Left lung (tissue), 10 donors: ENCODE results near the gene MYO18B. TPM values are rescaled to one million over a fixed set of nuclear protein-coding genes. Genes with fewer than 3 reads are reported as not detected.

Experiments used
- ATAC-seq: fragments of 200-7000 bp; cut with Tn5 transposase; one replicate; pipeline ENCODE4 v1.9.1; 2020; ENCODE audit warnings: moderate library complexity
- DNase-seq, 4 donors: peaks; one replicate each; pipeline ENCODE4 v3.0.0-alpha.2; 2013 to 2020
- H3K27ac ChIP-seq, 2 donors: fragments of 200-600 bp; sonication (generic) in 1 of 2; one replicate each; pipeline versions ENCODE4 v1.5.0 to v1.8.0; 2020 to 2021
- H3K27me3 ChIP-seq, 2 donors: fragments of 200-600 bp; sonication (generic) in 1 of 2; one replicate each; pipeline versions ENCODE4 v1.5.0 to v1.8.0; 2020 to 2021
- H3K36me3 ChIP-seq, 2 donors: fragments of 200-600 bp; sonication (generic) in 1 of 2; one replicate each; pipeline versions ENCODE4 v1.5.0 to v1.8.0; 2020 to 2021
- H3K4me1 ChIP-seq, 2 donors: fragments of 200-600 bp; one replicate each; pipeline ENCODE4 v1.8.0; 2021
- H3K4me3 ChIP-seq, 2 donors: fragments of 200-600 bp; sonication (generic) in 1 of 2; one replicate each; pipeline versions ENCODE4 v1.5.0 to v1.8.0; 2020 to 2021; ENCODE audit warnings: mild to moderate bottlenecking in 1 of 2
- H3K9me3 ChIP-seq, 2 donors: fragments of 200-600 bp; sonication (generic) in 1 of 2; one replicate each; pipeline versions ENCODE4 v1.5.0 to v1.8.0; 2020 to 2021
- intact Hi-C, 2 donors: fragments of 100-400 bp; cut with DNase I; formaldehyde crosslinking; loops; one replicate each; pipeline versions ENCODE4 v1.11.2 to v1.14.2; 2022
- polyA plus RNA-seq, 6 donors: library from polyadenylated mRNA; unstranded; fragments of 120-200 nt; gene quantifications; one replicate each; pipeline ENCODE4 v1.2.1, GENCODE V29; 2013; ENCODE audit not compliant: insufficient read length in 6 of 6
- total RNA-seq, 2 donors: library from RNA; stranded (reverse); fragmentation: NEBNext Ultra II Directional; extraction: Animal tissue kit (Norgen Biotek cat#: 25700); gene quantifications; one replicate each; pipeline ENCODE4 v1.2.1, GENCODE V29; 2021
- TF ChIP-seq, protein P1 (sequence below), 2 donors: fragments of 200-600 bp; sonication (generic) in 1 of 2; IDR thresholded peaks; one replicate each; pipeline versions ENCODE4 v1.5.0 to v1.8.0; 2021; ENCODE audit warnings: antibody characterized with exemption in 2 of 2
- donor health status: DM: no; HTN: yes; CAD: no.
- donor health status: DM: no; HTN: no; CAD: no.

MYO18B gene
- total and polyA plus RNA-seq, 8 donors, result 0.06 to 0.37 (median 0.15) TPM

DNA sequence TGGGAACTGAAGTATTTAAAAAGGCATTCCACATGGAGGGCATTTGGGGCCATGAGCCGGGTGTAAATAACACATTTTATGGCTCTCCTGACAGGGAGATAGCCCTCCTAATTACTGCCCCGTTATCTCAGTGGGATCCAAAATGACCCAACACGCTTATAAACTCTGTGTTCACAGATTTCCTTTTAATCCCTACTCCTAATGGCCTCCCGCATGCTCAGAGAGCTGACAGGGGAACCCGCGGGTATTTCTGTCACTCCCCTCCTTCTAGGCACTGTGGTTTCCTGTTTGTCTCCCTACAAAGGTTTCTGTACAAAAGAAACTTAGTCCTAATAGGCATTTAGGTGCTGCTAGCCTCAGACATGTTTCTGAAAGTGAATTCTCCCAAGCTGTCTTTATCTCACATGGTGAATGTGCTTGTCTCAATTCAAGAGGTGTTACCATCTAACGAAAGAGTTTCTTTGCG lies 224.5 kb downstream of the MYO18B start:
- DNase-seq, result no peak
- intact Hi-C loops, result no loop called here

DNA sequence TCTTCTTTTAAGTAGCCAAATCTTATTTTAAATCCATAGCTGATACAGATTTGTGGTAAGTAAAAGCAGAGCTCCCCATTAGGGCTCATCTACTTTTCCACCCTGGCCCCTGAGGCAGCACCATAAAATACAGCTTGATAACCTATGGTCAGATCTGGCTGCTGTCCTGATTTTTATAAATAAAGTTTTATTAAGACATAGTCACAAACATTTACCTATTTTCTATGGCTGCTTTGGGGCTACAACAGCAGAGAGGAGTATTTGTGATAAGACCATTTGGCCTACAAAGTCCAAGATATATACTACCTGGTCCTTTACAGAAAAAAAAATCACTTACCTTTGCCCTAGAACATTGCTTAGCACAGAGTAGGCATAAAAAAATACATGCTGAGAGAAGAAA lies 227.3 kb downstream of the MYO18B start:
- H3K9me3 ChIP-seq, result no peaks in the 10 kb centered on the region
- ATAC-seq, result no peak
- H3K4me1 ChIP-seq, result no peaks in the 10 kb centered on the region
- no peak overlapping the region for H3K4me3 ChIP-seq
- H3K27me3 ChIP-seq, result peaks cover 0 to 74% of the 10 kb centered on the region in 2 donors
- DNase-seq, result no peak
- TF ChIP-seq, protein P1, sequence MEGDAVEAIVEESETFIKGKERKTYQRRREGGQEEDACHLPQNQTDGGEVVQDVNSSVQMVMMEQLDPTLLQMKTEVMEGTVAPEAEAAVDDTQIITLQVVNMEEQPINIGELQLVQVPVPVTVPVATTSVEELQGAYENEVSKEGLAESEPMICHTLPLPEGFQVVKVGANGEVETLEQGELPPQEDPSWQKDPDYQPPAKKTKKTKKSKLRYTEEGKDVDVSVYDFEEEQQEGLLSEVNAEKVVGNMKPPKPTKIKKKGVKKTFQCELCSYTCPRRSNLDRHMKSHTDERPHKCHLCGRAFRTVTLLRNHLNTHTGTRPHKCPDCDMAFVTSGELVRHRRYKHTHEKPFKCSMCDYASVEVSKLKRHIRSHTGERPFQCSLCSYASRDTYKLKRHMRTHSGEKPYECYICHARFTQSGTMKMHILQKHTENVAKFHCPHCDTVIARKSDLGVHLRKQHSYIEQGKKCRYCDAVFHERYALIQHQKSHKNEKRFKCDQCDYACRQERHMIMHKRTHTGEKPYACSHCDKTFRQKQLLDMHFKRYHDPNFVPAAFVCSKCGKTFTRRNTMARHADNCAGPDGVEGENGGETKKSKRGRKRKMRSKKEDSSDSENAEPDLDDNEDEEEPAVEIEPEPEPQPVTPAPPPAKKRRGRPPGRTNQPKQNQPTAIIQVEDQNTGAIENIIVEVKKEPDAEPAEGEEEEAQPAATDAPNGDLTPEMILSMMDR (IDR thresholded peaks at IDR 0.05), result no peak
- intact Hi-C loops, result no loop called here
- H3K36me3 ChIP-seq, result no peaks in the 10 kb centered on the region
- H3K27ac ChIP-seq, result no peak overlapping the region

More for the DNA sequence above, 224.5 kb downstream of the MYO18B start:
- no peaks in the 10 kb centered on the region for H3K4me1 ChIP-seq
- H3K27ac ChIP-seq, result no peak overlapping the region
- no peaks in the 10 kb centered on the region for H3K36me3 ChIP-seq
- TF ChIP-seq, protein P1 (IDR thresholded peaks at IDR 0.05), result no peak
- H3K9me3 ChIP-seq, result no peaks in the 10 kb centered on the region
- no peak for ATAC-seq
- no peak overlapping the region for H3K4me3 ChIP-seq
- H3K27me3 ChIP-seq, result peaks cover 0 to 62% of the 10 kb centered on the region in 2 donors

DNA sequence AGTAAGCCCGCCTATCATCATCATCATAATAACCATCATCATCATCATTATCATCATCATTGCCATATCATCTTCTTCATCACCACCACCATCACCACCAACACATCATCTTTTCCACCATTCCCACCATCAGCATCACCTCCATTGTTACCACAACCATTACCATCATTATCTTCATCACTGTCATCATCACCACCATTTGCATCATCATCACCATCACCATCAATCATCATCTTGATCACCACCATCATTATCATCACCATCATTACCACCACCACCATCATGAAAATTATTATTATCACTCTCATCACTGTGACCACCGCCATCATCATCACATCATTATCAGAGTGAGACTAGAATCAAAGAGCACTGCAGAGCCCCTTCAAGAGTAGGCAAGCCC lies 227.9 kb downstream of the MYO18B start:
- H3K4me3 ChIP-seq, result no peak overlapping the region
- DNase-seq (no peak), ATAC-seq (no peak)
- no peaks in the 10 kb centered on the region for H3K36me3 ChIP-seq
- no peaks in the 10 kb centered on the region for H3K9me3 ChIP-seq
- TF ChIP-seq, protein P1 (IDR thresholded peaks at IDR 0.05), result no peak
- intact Hi-C loops, result no loop called here
- peaks cover 0 to 69% of the 10 kb centered on the region in 2 donors for H3K27me3 ChIP-seq
- no peak overlapping the region for H3K27ac ChIP-seq
- no peaks in the 10 kb centered on the region for H3K4me1 ChIP-seq

DNA sequence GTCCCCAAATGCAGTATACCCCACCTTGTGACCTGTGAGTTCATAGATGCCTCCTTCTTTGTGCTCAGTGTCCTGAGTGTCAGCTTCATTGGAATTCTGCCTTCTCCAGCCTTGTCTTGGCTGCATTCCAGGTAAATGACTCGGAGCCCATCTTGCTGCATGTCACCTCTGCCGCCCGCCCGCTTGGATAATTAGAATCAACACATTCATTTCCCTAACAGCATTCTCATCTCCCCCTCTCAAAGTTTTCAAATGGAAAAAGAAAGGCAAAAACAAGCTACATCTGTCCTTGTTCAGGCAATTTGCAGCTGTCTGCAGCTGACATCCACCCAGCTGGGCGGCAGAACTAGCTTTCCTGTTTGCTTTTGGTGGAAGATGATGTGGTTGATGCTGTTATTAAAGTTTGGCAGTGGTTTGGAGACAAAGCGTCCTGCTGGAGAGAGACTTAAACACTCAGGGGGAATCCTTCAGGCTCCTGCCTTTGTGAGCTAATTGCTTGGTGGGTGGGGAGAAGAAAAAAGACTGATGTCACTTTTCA lies 228.5 kb downstream of the MYO18B start:
- intact Hi-C loops, result no loop called here
- Histone ChIP-seq H3K9me3 (no peaks in the 10 kb centered on the region), H3K4me1 (no peaks in the 10 kb centered on the region), H3K36me3 (no peaks in the 10 kb centered on the region), H3K27me3 (peaks cover 0 to 66% of the 10 kb centered on the region in 2 donors), H3K4me3 (no peak overlapping the region), H3K27ac (no peak overlapping the region)
- DNase-seq (peak in 2 of 4 donors; percentile 12 to 84), ATAC-seq (no peak)
- TF ChIP-seq, protein P1 (IDR thresholded peaks at IDR 0.05), result no peak

DNA sequence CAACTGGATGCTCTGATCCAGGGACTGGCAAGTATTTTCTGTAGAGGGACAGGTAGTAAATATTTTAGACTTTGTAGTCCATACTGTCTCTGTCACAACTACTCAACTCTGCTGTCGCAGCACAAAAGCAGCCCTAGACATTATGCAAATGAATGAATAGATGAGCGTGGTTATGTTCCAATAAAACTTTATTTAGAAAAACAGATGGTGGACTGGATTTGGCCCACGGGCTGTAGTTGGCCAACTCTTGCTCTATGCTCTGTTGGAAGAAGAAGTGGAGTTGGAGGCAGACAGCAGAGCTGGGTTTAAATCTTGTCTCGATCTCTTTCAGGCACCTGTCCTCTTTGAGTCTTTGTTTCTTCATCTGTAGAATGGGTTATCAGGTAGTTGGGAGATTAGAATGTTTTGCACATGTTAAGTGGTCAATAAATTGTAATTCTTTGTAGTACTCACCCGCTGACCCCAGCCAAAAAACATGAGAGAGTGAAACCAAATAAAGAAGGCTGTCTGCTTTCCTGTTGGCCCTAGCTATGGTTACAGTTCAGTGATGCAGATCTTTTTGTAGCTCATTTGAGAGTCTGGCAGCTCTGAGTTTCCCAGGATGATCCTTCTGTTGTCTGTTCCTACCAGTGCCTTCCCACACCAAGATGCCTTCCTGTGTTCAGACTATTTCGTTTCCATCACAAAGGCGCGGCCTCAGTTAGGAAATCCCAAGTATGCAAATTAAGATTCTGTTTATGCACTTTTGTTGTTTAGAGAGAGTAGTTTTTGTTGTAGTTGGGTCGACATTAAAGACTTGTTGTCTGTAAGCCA lies 229.2 kb downstream of the MYO18B start:
- Histone ChIP-seq H3K36me3 (no peaks in the 10 kb centered on the region), H3K9me3 (no peaks in the 10 kb centered on the region), H3K27me3 (peaks cover 0 to 66% of the 10 kb centered on the region in 2 donors), H3K4me1 (no peaks in the 10 kb centered on the region), H3K4me3 (no peak overlapping the region), H3K27ac (no peak overlapping the region)
- DNase-seq (no peak), ATAC-seq (no peak)
- TF ChIP-seq, protein P1 (IDR thresholded peaks at IDR 0.05), result no peak
- intact Hi-C loops, result no loop called here
